T-helper 1 cell treated with Interleukin-12 subunit alpha and Interleukin-12 subunit beta and Interleukin-4 antibody, amounts not matched to agents 30 μg/mL and 1 μg/mL, for 36 hours (primary cell): ENCODE results near the gene SLC6A13.

ENCODE experiments used
- H3K27ac Mint-ChIP-seq: one replicate; pipeline ENCODE4 v1.8.0; 2021; ENCODE audit warnings: mild to moderate bottlenecking, mixed read lengths
- H3K27me3 Mint-ChIP-seq: one replicate; pipeline ENCODE4 v1.8.0; 2021; ENCODE audit warnings: low read depth, mixed read lengths
- H3K36me3 Mint-ChIP-seq: one replicate; pipeline ENCODE4 v1.8.0; 2021; ENCODE audit warnings: low read depth, mixed read lengths
- H3K4me1 Mint-ChIP-seq: one replicate; pipeline ENCODE4 v1.8.0; 2021; ENCODE audit warnings: low read depth, mixed read lengths
- H3K4me3 Mint-ChIP-seq: one replicate; pipeline ENCODE4 v1.8.0; 2021; ENCODE audit warnings: mild to moderate bottlenecking, moderate library complexity, mixed read lengths
- H3K9me3 Mint-ChIP-seq: one replicate; pipeline ENCODE4 v1.8.0; 2021; ENCODE audit warnings: mixed read lengths

The SLC6A13 gene

GRCh38 chr12:275812-276211 is 13.2 kb upstream of the SLC6A13 start:
- Mint-ChIP-seq H3K27ac (no peak overlapping the region), H3K4me1 (no peaks in the 10 kb centered on the region)

GRCh38 chr12:273382-273781 is 10.7 kb upstream of the SLC6A13 start:
- H3K4me1 Mint-ChIP-seq, result no peaks in the 10 kb centered on the region
- H3K36me3 Mint-ChIP-seq, result peaks cover 2% of the 10 kb centered on the region
- no peak overlapping the region for H3K27ac Mint-ChIP-seq
- H3K27me3 Mint-ChIP-seq, result no peaks in the 10 kb centered on the region
- H3K4me3 Mint-ChIP-seq, result no peak overlapping the region
- H3K9me3 Mint-ChIP-seq, result no peaks in the 10 kb centered on the region

More at GRCh38 chr12:275812-276211, 13.2 kb upstream of the SLC6A13 start:
- Mint-ChIP-seq H3K4me3 (no peak overlapping the region), H3K36me3 (peaks cover 5% of the 10 kb centered on the region), H3K9me3 (no peaks in the 10 kb centered on the region), H3K27me3 (no peaks in the 10 kb centered on the region)

GRCh38 chr12:272942-273341 is 10.3 kb upstream of the SLC6A13 start:
- Mint-ChIP-seq H3K36me3 (peaks cover 2% of the 10 kb centered on the region), H3K4me3 (no peak overlapping the region), H3K4me1 (no peaks in the 10 kb centered on the region), H3K27ac (no peak overlapping the region), H3K27me3 (no peaks in the 10 kb centered on the region), H3K9me3 (no peaks in the 10 kb centered on the region)

- Mint-ChIP-seq H3K4me3 (no peak overlapping the region), H3K4me1 (no peaks in the 10 kb centered on the region), H3K27me3 (no peaks in the 10 kb centered on the region), H3K9me3 (no peaks in the 10 kb centered on the region), H3K27ac (no peak overlapping the region), H3K36me3 (no peaks in the 10 kb centered on the region)
Measured at GRCh38 chr12:271161-271560, 8.5 kb upstream of the SLC6A13 start.

- Mint-ChIP-seq H3K4me1 (no peaks in the 10 kb centered on the region), H3K27me3 (no peaks in the 10 kb centered on the region), H3K27ac (no peak overlapping the region), H3K9me3 (no peaks in the 10 kb centered on the region), H3K36me3 (no peaks in the 10 kb centered on the region), H3K4me3 (no peak overlapping the region)
Measured at GRCh38 chr12:269191-269590, 6.6 kb upstream of the SLC6A13 start.

GRCh38 chr12:268483-268840 is 5.8 kb upstream of the SLC6A13 start:
- no peak overlapping the region for H3K27ac Mint-ChIP-seq
- H3K27me3 Mint-ChIP-seq, result no peaks in the 10 kb centered on the region
- H3K4me3 Mint-ChIP-seq, result no peak overlapping the region
- H3K9me3 Mint-ChIP-seq, result no peaks in the 10 kb centered on the region
- no peaks in the 10 kb centered on the region for H3K4me1 Mint-ChIP-seq
- no peaks in the 10 kb centered on the region for H3K36me3 Mint-ChIP-seq

- H3K36me3 Mint-ChIP-seq, result no peaks in the 10 kb centered on the region
- H3K4me1 Mint-ChIP-seq, result no peaks in the 10 kb centered on the region
- H3K4me3 Mint-ChIP-seq, result no peak overlapping the region
- no peaks in the 10 kb centered on the region for H3K27me3 Mint-ChIP-seq
- no peak overlapping the region for H3K27ac Mint-ChIP-seq
- H3K9me3 Mint-ChIP-seq, result no peaks in the 10 kb centered on the region
Measured at GRCh38 chr12:267581-268482, 5.2 kb upstream of the SLC6A13 start.

- Mint-ChIP-seq H3K4me1 (no peaks in the 10 kb centered on the region), H3K27me3 (no peaks in the 10 kb centered on the region), H3K4me3 (no peak overlapping the region), H3K36me3 (no peaks in the 10 kb centered on the region), H3K27ac (no peak overlapping the region), H3K9me3 (no peaks in the 10 kb centered on the region)
Measured at GRCh38 chr12:265096-265495, 2.5 kb upstream of the SLC6A13 start.

GRCh38 chr12:264269-264668 is 1.6 kb upstream of the SLC6A13 start:
- Mint-ChIP-seq H3K9me3 (no peaks in the 10 kb centered on the region), H3K4me3 (no peak overlapping the region), H3K27me3 (peaks cover 5% of the 10 kb centered on the region), H3K36me3 (no peaks in the 10 kb centered on the region), H3K27ac (no peak overlapping the region), H3K4me1 (no peaks in the 10 kb centered on the region)

- H3K27me3 Mint-ChIP-seq, result peaks cover 5% of the 10 kb centered on the region
- no peaks in the 10 kb centered on the region for H3K36me3 Mint-ChIP-seq
- H3K27ac Mint-ChIP-seq, result no peak overlapping the region
- H3K4me3 Mint-ChIP-seq, result no peak overlapping the region
- no peaks in the 10 kb centered on the region for H3K9me3 Mint-ChIP-seq
- no peaks in the 10 kb centered on the region for H3K4me1 Mint-ChIP-seq
Measured at GRCh38 chr12:263574-263973, 938 bp upstream of the SLC6A13 start.

GRCh38 chr12:262113-262512 is 523 bp downstream of the SLC6A13 start:
- Mint-ChIP-seq H3K4me1 (no peaks in the 10 kb centered on the region), H3K27ac (no peak overlapping the region), H3K9me3 (no peaks in the 10 kb centered on the region), H3K4me3 (no peak overlapping the region), H3K36me3 (no peaks in the 10 kb centered on the region), H3K27me3 (peaks cover 5% of the 10 kb centered on the region)

- no peak overlapping the region for H3K27ac Mint-ChIP-seq
- no peak overlapping the region for H3K4me3 Mint-ChIP-seq
- H3K27me3 Mint-ChIP-seq, result peaks cover 8% of the 10 kb centered on the region
- no peaks in the 10 kb centered on the region for H3K36me3 Mint-ChIP-seq
- no peaks in the 10 kb centered on the region for H3K4me1 Mint-ChIP-seq
- no peaks in the 10 kb centered on the region for H3K9me3 Mint-ChIP-seq
Measured at GRCh38 chr12:257521-258321, 4.9 kb downstream of the SLC6A13 start.

- Mint-ChIP-seq H3K4me3 (no peak overlapping the region), H3K27ac (no peak overlapping the region), H3K27me3 (peaks cover 8% of the 10 kb centered on the region), H3K36me3 (no peaks in the 10 kb centered on the region), H3K4me1 (no peaks in the 10 kb centered on the region), H3K9me3 (no peaks in the 10 kb centered on the region)
Measured at GRCh38 chr12:256958-257357, 5.7 kb downstream of the SLC6A13 start.

GRCh38 chr12:256225-256624 is 6.4 kb downstream of the SLC6A13 start:
- Mint-ChIP-seq H3K36me3 (no peaks in the 10 kb centered on the region), H3K9me3 (no peaks in the 10 kb centered on the region), H3K27ac (no peak overlapping the region), H3K4me3 (no peak overlapping the region), H3K4me1 (no peaks in the 10 kb centered on the region), H3K27me3 (peaks cover 8% of the 10 kb centered on the region)

- no peak overlapping the region for H3K4me3 Mint-ChIP-seq
Measured at GRCh38 chr12:254912-255311, 7.7 kb downstream of the SLC6A13 start.

More at GRCh38 chr12:254912-255311, 7.7 kb downstream of the SLC6A13 start:
- Mint-ChIP-seq H3K27me3 (peaks cover 7% of the 10 kb centered on the region), H3K27ac (no peak overlapping the region), H3K9me3 (no peaks in the 10 kb centered on the region), H3K36me3 (no peaks in the 10 kb centered on the region), H3K4me1 (no peaks in the 10 kb centered on the region)
